Measurements from ENCODE around the gene SEMA5B.

The SEMA5B gene

GRCh38 chr3:123027292-123028232, at the start of gene SEMA5B:
TSS of gene SEMA5B (minus strand) at chr3:123027763. CDS start at chr3:122961263, 66,500 bp downstream.
- peak within 1 kb of the TSS; percentile 43 for H3K4me3 ChIP-seq (ENCODE audit: control insufficient read depth, low read depth, low read length)
- DNase-seq (ENCODE audit: low read depth): no peak
- TF ChIP-seq CTCF (conservative IDR thresholded peaks at IDR 0.05; ENCODE audit: control insufficient read depth, insufficient read depth, low read depth, low read length): no peak

GRCh38 chr3:123076496-123077418, 49.2 kb upstream of the SEMA5B start:
- no peak for DNase-seq (ENCODE audit: low read depth)
- no peak for TF ChIP-seq CTCF (conservative IDR thresholded peaks at IDR 0.05; ENCODE audit: control insufficient read depth, insufficient read depth, low read depth, low read length)
- no peak overlapping the region for H3K4me3 ChIP-seq (ENCODE audit: control insufficient read depth, low read depth, low read length)

GRCh38 chr3:123076112-123076495, 48.5 kb upstream of the SEMA5B start:
- no peak for TF ChIP-seq CTCF (conservative IDR thresholded peaks at IDR 0.05; ENCODE audit: control insufficient read depth, insufficient read depth, low read depth, low read length)
- DNase-seq (ENCODE audit: low read depth): no peak
- no peak overlapping the region for H3K4me3 ChIP-seq (ENCODE audit: control insufficient read depth, low read depth, low read length)

GRCh38 chr3:123075359-123075758, 47.8 kb upstream of the SEMA5B start:
- peak; percentile 47 for DNase-seq (ENCODE audit: low read depth)
- no peak overlapping the region for H3K4me3 ChIP-seq (ENCODE audit: control insufficient read depth, low read depth, low read length)
- TF ChIP-seq CTCF (conservative IDR thresholded peaks at IDR 0.05; ENCODE audit: control insufficient read depth, insufficient read depth, low read depth, low read length): no peak

GRCh38 chr3:123072564-123072963, 45.0 kb upstream of the SEMA5B start:
- DNase-seq (ENCODE audit: low read depth): no peak
- no peak overlapping the region for H3K4me3 ChIP-seq (ENCODE audit: control insufficient read depth, low read depth, low read length)
- no peak for TF ChIP-seq CTCF (conservative IDR thresholded peaks at IDR 0.05; ENCODE audit: control insufficient read depth, insufficient read depth, low read depth, low read length)

- H3K4me3 ChIP-seq (ENCODE audit: control insufficient read depth, low read depth, low read length): no peak overlapping the region
- DNase-seq (ENCODE audit: low read depth): no peak
- no peak for TF ChIP-seq CTCF (conservative IDR thresholded peaks at IDR 0.05; ENCODE audit: control insufficient read depth, insufficient read depth, low read depth, low read length)
These were observed 44.6 kb upstream of the SEMA5B start for GRCh38 chr3:123072152-123072551.

Measured in fibroblast of mammary gland (primary cell).